Activated CD4-positive, CD25-positive, alpha-beta regulatory T cell treated with anti-CD3 and anti-CD28 coated beads, Interleukin-2, amount 50 U/mL, for 72 hours (primary cell): ENCODE data around the gene USP40.
A peak's percentile ranks its signal among the peaks of the same experiment; 100 is the strongest.
"Not testable (repeated sequence)": the region's sequence is repeated elsewhere in the genome, so short reads cannot be mapped to it uniquely, and the experiment has no call there.

Experiments
- DNase-seq: peaks from one replicate; pipeline ENCODE4 v3.0.0; 2021

Gene USP40

DNA sequence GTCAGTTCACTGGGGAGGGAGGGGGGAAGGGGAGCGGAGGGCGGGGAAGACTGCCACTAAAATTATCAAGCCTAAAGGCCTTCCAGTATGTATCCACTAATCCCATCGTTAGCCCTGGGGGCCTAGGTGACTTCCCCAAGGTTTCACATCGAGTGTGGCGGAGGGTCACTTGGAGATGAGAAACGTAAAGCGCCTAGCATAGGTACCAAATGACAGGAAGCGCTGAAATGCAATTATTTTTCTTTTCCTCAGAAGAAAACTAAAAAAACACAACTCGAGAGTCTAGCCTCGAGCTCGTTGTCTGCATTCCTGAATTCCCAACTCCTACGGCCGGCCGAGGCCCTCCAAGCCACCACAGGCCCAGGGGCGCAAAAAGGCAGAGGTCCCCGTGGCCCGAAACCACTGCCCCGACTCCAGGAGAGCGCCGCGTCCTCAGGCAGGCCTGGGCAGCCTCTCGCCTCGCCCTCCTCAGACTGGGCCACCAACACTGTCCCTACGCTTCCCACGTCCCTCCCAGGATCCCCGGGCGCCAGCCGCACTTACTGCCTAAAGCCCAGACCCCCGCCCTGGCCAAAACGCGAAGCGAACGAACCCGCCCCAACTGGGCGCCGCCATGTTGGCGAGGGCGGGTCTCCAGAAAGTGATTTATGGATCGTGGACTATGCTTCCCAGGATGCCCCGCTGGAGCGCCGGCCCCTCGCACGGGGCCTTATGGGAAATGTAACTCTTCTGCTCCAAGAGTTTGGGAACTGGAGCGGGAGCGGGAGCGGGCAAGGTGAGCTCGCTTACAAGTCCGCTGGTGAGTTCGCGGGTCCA lies at the start of gene USP40:
Gene USP40 (minus strand): TSS at position 642 of the 816 bp plus-strand sequence. CDS start 1,228 bp downstream, outside the sequence.
- DNase-seq, result peak; percentile 71

- no peak for DNase-seq
These were observed 44.7 kb upstream of the USP40 start for GRCh38 chr2:233611284-233611683.

DNA sequence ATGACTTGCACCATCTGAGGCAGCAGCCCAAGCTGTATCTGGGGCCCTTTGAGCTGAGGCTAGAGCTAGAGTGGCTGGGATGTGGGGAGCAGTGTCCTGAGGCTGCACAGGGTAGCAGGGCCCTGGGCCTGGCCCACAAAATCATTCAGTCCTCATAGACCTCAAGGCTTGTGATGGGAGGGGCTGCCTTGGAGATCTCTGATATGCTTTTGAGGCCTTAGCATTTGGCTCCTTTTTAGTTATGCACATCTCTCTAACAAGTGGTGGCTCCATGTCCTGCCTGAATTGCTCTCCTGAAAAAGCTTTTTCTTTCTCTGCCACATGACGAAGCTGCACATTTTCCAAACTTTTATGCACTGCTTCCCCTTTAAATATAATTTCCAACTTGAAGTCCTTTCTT lies 39.1 kb upstream of the USP40 start:
- DNase-seq, result no peak

DNA sequence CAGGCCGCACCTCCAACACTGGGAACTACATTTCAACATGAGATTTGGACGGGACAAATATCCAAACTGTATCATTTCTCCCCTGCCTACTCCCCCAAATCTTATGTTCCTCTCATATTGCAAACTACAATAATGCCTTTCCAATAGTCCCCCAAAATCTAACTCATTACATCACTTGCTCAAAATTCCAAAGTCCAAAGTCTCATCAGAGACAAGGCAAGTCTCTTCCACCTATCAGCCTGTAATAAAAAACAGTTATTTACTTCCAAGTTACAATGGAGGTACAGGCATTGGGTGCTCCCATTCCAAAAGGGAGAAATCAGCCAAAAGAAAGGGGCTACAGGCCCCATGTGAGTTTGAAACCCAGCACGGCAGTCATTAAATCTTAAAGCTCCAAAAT lies 38.2 kb upstream of the USP40 start:
- DNase-seq, result no peak

- DNase-seq, result no peak
These were observed 36.9 kb upstream of the USP40 start for GRCh38 chr2:233603520-233603919.

DNA sequence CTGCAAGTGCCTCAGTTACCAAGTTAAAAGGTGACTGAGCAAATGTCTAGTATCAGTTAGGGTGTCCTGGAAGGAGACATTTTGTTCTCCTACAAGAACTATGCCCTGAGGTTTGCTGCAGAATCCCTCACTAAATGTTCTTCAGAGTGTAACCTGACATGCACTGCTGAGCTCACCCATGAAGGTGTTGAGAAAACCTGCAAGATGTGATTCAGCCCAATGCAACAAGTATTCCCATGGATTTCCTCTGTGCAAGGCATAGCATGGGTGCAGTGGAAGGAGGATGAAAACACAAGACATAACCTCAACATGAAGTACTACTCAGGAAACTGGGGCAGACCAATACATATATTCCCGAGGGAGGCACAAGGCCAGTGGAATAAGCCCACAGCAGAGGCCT lies 35.5 kb upstream of the USP40 start:
- DNase-seq, result no peak

DNA sequence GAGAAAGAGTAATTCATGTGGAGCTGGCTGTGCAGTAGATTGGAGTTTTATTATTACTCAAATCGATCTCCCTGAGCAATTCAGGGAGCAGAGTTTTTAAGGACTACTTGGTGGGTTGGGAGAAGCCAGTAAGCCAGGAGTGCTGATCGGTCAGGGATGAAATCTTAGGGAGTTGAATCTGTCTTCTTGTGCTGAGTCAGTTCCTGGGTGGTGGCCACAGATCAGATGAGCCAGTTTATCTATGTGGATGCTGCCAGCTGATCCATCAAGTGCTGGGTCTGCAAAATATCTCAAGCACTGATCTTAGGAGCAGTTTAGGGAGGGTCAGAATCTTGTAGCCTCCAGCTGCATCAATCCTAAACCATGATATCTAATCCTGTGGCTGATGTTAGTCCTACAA lies 33.8 kb upstream of the USP40 start:
- DNase-seq, result no peak

- DNase-seq, result no peak
These were observed 32.4 kb upstream of the USP40 start for GRCh38 chr2:233598952-233599351.

- no peak for DNase-seq
These were observed 30.9 kb upstream of the USP40 start for GRCh38 chr2:233597522-233597921.

- no peak for DNase-seq
These were observed 26.6 kb upstream of the USP40 start for GRCh38 chr2:233593201-233593600.

DNA sequence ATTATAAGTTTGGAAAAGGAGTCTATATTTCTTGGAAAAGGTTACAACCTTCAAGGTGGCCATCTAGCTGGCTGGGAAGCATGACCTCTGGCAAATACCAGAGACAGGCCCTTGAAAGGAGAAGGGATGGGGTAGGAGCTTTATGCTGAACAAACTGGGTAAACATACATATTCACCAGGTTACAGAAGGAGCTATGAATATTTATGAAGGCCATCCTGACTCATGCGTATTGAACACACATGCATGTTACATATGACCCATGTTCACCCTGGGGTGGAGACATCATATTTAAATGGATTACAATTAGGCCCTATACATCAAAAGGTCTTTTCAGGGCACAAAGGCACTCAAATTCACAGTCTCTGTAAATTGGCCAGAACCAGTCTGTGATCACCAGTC lies 26.1 kb upstream of the USP40 start:
- not testable (repeated sequence) for DNase-seq

GRCh38 chr2:233588400-233588799 lies 21.8 kb upstream of the USP40 start:
- DNase-seq, result no peak

DNA sequence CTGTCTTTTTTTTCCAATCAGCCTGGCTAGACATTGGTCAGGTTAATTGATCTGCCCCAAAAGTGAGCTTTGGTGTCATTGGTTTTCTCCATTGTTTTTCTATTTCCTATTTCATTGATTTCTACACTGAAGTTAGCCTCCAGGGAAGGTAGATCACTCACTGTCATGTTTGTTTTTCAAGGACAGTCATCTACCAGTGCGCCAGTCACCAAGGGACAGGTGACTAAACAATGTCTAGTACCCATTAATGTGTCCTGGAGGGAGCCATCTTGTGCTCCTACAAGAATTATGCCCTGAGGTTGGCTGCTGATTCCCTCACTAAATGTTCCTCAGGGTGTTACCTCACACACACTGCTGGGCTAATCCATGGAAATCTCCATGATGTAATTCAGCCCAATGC lies 17.6 kb upstream of the USP40 start:
- DNase-seq, result no peak

DNA sequence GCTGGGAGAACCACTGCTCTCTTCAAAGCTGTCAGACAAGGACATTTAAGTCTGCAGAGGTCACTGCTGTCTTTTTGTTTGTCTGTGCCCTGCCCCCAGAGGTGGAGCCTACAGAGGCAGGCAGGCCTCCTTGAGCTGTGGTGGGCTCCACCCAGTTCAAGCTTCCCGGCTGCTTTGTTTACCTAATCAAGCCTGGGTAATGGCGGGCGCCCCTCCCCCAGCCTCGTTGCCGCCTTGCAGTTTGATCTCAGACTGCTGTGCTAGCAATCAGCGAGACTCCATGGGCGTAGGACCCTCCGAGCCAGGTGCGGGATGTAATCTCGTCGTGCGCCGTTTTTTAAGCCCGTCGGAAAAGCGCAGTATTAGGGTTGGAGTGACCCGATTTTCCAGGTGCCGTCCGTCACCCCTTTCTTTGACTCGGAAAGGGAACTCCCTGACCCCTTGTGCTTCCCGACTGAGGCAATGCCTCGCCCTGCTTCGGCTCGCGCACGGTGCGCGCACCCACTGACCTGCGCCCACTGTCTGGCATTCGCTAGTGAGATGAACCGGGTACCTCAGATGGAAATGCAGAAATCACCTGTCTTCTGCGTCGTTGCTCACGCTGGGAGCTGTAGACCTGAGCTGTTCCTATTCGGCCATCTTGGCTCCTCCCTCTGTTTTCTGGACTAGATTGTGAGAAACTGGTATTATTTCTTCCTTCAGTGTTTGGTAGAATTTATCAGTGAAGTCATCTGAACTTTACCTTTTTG lies 16.8 kb upstream of the USP40 start:
- DNase-seq, result not testable (repeated sequence)

DNA sequence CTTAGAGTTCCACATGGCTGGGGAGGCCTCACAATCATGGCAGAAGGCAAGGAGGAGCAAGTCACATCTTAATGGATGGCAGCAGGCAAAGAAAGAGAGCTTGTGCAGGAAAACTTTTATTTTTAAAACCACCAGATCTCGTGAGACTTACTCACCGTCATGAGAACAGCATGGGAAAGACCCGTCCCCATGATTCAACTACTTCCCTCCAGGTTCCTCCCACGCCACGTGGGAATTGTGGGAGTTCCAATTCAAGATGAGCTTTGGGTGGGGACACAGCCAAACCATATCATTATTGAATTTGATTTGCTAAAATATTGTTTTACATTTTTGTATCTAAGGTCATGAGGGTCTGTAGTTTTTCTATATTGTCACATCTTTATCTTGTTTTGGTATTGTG lies 10.8 kb upstream of the USP40 start:
- DNase-seq, result not testable (repeated sequence)

- no peak for DNase-seq
These were observed 5.9 kb upstream of the USP40 start for GRCh38 chr2:233572468-233572867.

DNA sequence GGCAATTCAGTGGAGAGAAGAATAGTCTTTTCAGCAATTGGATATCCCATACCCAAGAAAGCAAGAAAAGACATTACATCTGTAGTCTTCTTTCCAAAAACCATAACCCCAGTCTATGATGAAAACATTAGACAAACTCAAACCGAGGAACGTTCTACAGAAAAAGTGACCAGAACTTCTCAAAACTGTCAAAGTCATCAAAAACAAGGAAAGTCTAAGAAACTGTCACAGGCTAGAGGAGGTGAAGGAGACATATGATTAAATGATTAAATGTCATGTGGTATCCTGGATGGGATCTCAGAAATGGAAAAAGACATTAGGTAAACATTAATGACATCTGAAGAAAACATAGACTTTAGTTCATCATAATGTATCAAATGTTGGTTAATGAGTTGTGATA lies 4.9 kb upstream of the USP40 start:
- DNase-seq, result no peak

DNA sequence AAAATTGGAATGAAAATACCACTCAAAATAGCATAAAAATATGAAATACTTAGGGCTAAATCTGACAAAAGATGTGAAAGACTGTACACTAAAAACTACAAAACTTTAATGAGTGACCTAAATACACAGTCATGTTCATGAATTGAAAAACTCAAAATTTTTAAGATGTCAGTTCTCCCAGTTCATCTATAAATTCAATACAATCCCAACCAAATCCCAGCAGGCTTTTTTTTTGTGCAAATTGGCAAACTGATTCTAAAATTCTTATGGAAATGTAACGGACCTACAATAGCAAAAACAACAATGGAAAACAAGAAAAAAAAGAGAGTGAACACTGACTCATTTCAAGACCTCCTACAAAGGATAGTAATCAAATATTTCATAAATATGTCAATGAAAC lies 4.4 kb upstream of the USP40 start:
- no peak for DNase-seq

DNA sequence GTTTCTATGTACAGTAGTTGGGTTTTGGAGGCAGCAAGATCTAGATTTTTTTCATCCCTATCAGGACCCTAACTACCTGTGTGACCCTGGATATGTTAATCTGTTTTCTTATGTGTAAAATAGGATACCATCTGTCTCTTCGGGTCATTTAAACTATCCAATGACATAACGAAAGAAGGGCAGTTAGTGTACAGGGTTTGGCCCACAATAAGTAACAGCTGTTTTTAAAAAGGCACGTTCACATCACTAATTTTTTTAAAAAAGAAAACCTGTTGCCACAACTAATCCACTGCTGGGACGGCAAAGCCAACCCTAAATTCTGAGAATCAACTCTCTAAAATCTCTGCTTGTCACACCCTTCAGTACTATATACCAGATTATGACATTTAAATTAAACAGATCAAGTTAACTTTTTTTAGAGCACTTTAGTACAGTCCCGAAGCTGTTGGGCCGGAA lies 869 bp downstream of the USP40 start:
- DNase-seq, result no peak

- DNase-seq, result no peak
These were observed 2.7 kb downstream of the USP40 start for GRCh38 chr2:233563663-233564430.

- DNase-seq, result no peak
These were observed 9.5 kb downstream of the USP40 start for GRCh38 chr2:233556881-233557736.

- DNase-seq, result no peak
These were observed 13.2 kb downstream of the USP40 start for GRCh38 chr2:233553366-233553765.
